Measurements from ENCODE around the gene WASF3.

The WASF3 gene

GRCh38 chr13:26693749-26694463 lies 136.4 kb downstream of the WASF3 start:
- no peak for DNase-seq

- DNase-seq: no peak
These were observed 137.3 kb downstream of the WASF3 start for GRCh38 chr13:26694609-26695359.

GRCh38 chr13:26695360-26695705 lies 137.8 kb downstream of the WASF3 start:
- no peak for DNase-seq

GRCh38 chr13:26695891-26696311 lies 138.4 kb downstream of the WASF3 start:
- no peak for DNase-seq

GRCh38 chr13:26697069-26697955 lies 139.8 kb downstream of the WASF3 start:
- DNase-seq: no peak

- peak; percentile 86 for DNase-seq
These were observed 141.1 kb downstream of the WASF3 start for GRCh38 chr13:26698392-26699196.

GRCh38 chr13:26699197-26699490 lies 141.7 kb downstream of the WASF3 start:
- no peak for DNase-seq

GRCh38 chr13:26705536-26705935 lies 148.1 kb downstream of the WASF3 start:
- DNase-seq: no peak

GRCh38 chr13:26706381-26706780 lies 148.9 kb downstream of the WASF3 start:
- DNase-seq: no peak

- peak; percentile 81 for DNase-seq
These were observed 149.9 kb downstream of the WASF3 start for GRCh38 chr13:26707122-26708006.

- DNase-seq: no peak
These were observed 150.5 kb downstream of the WASF3 start for GRCh38 chr13:26708007-26708297.

GRCh38 chr13:26709461-26709860 lies 152.0 kb downstream of the WASF3 start:
- no peak for DNase-seq

GRCh38 chr13:26710166-26710565 lies 152.7 kb downstream of the WASF3 start:
- no peak for DNase-seq

- DNase-seq: no peak
These were observed 153.7 kb downstream of the WASF3 start for GRCh38 chr13:26711211-26711610.

- no peak for DNase-seq
These were observed 155.9 kb downstream of the WASF3 start for GRCh38 chr13:26713341-26713740.

GRCh38 chr13:26716984-26717383 lies 159.5 kb downstream of the WASF3 start:
- no peak for DNase-seq

- no peak for DNase-seq
These were observed 160.7 kb downstream of the WASF3 start for GRCh38 chr13:26718146-26718545.

GRCh38 chr13:26718872-26719271 lies 161.4 kb downstream of the WASF3 start:
- DNase-seq: no peak

- DNase-seq: peak; percentile 86
These were observed 162.0 kb downstream of the WASF3 start for GRCh38 chr13:26719356-26719945.

- peak; percentile 65 for DNase-seq
These were observed 164.0 kb downstream of the WASF3 start for GRCh38 chr13:26721251-26722121.

- no peak for DNase-seq
These were observed 164.8 kb downstream of the WASF3 start for GRCh38 chr13:26722321-26722720.

Measured in hematopoietic multipotent progenitor cell treated with erythropoietin and hydrocortisone succinate and interleukin-3 and kit ligand, for 6 days (in vitro differentiated cells).